ENCODE results near the gene ANKRD60.

ANKRD60 gene

GRCh38 chr20:58188527-58188926 is 39.9 kb downstream of the ANKRD60 start:
- DNase-seq = peak; percentile 23

GRCh38 chr20:58184984-58185383 is 43.5 kb downstream of the ANKRD60 start:
- no peak for DNase-seq

GRCh38 chr20:58184063-58184462 is 44.4 kb downstream of the ANKRD60 start:
- DNase-seq = no peak

- no peak for DNase-seq
Measured at GRCh38 chr20:58182521-58183140, 45.8 kb downstream of the ANKRD60 start.

- peak; percentile 79 for DNase-seq
Measured at GRCh38 chr20:58179432-58180099, 48.9 kb downstream of the ANKRD60 start.

GRCh38 chr20:58179083-58179431 is 49.4 kb downstream of the ANKRD60 start:
- DNase-seq = no peak

GRCh38 chr20:58177799-58178198 is 50.7 kb downstream of the ANKRD60 start:
- DNase-seq = peak; percentile 18

- DNase-seq = no peak
Measured at GRCh38 chr20:58175836-58176235, 52.6 kb downstream of the ANKRD60 start.

- DNase-seq = no peak
Measured at GRCh38 chr20:58175425-58175824, 53.0 kb downstream of the ANKRD60 start.

GRCh38 chr20:58174708-58175280 is 53.7 kb downstream of the ANKRD60 start:
- peak; percentile 85 for DNase-seq

GRCh38 chr20:58173930-58174707 is 54.3 kb downstream of the ANKRD60 start:
- DNase-seq = no peak

GRCh38 chr20:58173091-58173490 is 55.4 kb downstream of the ANKRD60 start:
- DNase-seq = no peak

- DNase-seq = no peak
Measured at GRCh38 chr20:58171796-58172425, 56.5 kb downstream of the ANKRD60 start.

- DNase-seq = no peak
Measured at GRCh38 chr20:58169450-58169849, 59.0 kb downstream of the ANKRD60 start.

- DNase-seq = peak; percentile 49
Measured at GRCh38 chr20:58168843-58169242, 59.6 kb downstream of the ANKRD60 start.

- DNase-seq = no peak
Measured at GRCh38 chr20:58167759-58168158, 60.7 kb downstream of the ANKRD60 start.
